ENCODE measurements around the gene ADGRD1.
A peak's percentile ranks its signal among the peaks of the same experiment; 100 is the strongest.

Gene ADGRD1

GRCh38 chr12:131134523-131135310, 181.0 kb downstream of the ADGRD1 start:
- DNase-seq (ENCODE audit: extremely low read depth, low read depth) = no peak
- no peak for TF ChIP-seq CTCF (IDR thresholded peaks at IDR 0.05; ENCODE audit: low read depth, low read length)

- no peak for TF ChIP-seq CTCF (IDR thresholded peaks at IDR 0.05; ENCODE audit: low read depth, low read length)
- no peak for DNase-seq (ENCODE audit: extremely low read depth, low read depth)
Observed at GRCh38 chr12:131135311-131135785, 181.6 kb downstream of the ADGRD1 start.

DNA sequence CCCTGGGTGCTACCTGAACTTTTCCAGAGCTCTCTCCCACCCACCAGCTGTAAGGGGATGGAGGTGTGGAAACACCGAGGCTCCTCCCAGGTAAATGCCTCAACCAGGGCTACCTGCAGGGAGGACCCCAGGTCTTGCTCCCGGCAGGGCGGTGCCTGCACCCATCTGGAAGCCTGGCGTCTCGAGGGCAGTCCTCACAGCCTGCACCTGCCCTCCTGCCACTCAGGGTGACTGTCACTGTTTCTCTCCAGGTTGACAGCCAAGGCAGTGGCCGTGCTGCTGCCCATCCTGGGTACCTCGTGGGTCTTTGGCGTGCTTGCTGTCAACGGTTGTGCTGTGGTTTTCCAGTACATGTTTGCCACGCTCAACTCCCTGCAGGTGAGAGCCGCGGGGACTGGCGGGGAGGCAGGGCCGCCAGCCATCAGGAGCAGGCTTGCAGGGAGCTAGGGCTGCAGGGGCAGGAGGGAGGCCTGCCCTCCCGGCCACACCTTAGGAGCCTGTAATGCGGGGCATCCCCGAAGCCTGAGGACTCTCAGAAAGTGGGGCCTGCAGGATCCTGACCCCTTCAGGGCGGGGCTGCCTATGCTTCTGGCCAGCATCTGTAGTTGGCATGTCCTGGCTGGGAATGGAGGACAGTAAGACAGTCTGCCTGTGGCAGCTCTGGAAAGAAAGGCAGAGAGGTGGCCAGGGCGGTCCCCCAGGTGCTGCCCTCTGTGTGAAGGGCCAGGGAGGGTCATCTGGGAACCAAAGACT, 182.3 kb downstream of the ADGRD1 start:
- DNase-seq (ENCODE audit: extremely low read depth, low read depth) = no peak
- TF ChIP-seq CTCF (IDR thresholded peaks at IDR 0.05; ENCODE audit: low read depth, low read length) = no peak

DNA sequence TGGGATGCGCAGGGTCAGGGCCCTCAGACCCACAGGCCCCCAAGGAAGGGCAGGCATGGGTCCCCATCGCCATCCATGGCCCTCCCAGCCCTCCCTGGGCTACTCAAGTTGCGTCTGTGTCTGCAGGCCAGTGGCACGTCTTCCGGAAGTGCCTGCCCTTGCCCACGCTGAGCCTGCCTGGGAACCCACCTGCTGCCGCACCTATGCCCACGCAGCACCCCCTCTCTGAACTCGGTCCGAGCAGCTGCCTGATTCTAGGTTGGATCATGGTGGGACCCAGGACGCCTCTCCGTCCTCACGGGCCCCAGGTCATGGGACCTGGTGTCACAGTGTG, 182.8 kb downstream of the ADGRD1 start:
- DNase-seq (ENCODE audit: extremely low read depth, low read depth) = no peak
- no peak for TF ChIP-seq CTCF (IDR thresholded peaks at IDR 0.05; ENCODE audit: low read depth, low read length)

DNA sequence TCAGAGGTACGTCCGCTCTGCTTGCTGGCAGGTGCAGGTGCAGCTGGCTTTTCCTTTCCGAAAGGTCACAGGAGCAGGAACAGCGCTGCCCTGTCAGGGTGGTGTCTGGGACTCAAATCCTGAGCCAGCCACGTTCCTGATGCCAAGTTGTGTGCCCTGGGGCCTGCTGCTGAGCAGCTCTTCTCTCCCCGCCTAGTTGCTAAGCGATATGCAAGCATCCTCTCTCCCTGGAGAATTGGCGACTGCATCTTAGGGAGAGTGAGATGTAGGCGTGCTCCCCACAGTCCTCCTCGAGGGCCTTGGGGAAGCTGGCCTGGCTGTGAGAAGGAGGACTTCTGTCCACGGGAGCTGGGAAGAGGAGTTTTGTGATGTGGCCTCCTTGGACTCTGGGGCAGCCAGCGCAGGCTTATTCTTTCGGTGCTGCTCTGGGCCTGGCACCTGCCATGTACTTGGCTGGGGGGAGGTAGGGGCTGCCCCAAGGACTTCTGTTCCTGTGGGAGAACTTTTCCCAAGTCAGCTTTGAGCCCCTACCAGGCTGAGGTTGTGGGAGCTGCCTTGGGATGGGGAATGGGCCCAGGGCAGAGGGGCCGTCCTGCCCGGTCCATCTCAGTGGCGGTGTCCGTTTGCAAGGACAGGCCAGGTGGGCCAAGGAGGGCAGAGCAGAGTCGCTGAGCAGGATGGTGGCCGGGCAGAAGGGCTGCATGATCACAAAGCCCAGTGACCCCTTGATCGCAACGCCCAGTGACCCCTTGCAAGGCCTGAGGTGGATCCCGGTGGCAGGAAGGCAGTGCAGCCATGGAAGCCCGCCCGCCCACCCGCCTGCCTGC, 183.5 kb downstream of the ADGRD1 start:
- no peak for DNase-seq (ENCODE audit: extremely low read depth, low read depth)
- no peak for TF ChIP-seq CTCF (IDR thresholded peaks at IDR 0.05; ENCODE audit: low read depth, low read length)

GRCh38 chr12:131137836-131138637, 184.3 kb downstream of the ADGRD1 start:
- no peak for DNase-seq (ENCODE audit: extremely low read depth, low read depth)
- TF ChIP-seq CTCF (IDR thresholded peaks at IDR 0.05; ENCODE audit: low read depth, low read length) = peak; percentile 3
